Skeletal muscle tissue (tissue), 4 donors: ENCODE results near the gene GOLGA3. TPM values are rescaled to one million over a fixed set of nuclear protein-coding genes. Genes with fewer than 3 reads are reported as not detected.
"Not testable (repeated sequence)": the region's sequence is repeated elsewhere in the genome, so short reads cannot be mapped to it uniquely, and the experiment has no call there.

Experiments
- H3K27ac ChIP-seq: one replicate; pipeline ENCODE4 v1.7.0; 2013; ENCODE audit warnings: mild to moderate bottlenecking, low read depth, low read length, inconsistent platforms
- H3K27me3 ChIP-seq, 3 donors: one replicate each; pipeline ENCODE4 v1.7.0; 2013; ENCODE audit warnings: low read length in 3 of 3; ENCODE audit not compliant: control insufficient read depth in 3 of 3, insufficient read depth in 3 of 3
- H3K36me3 ChIP-seq, 3 donors: one replicate each; pipeline ENCODE4 v1.7.0; 2013; ENCODE audit warnings: low read length in 3 of 3; ENCODE audit not compliant: control insufficient read depth in 3 of 3, insufficient read depth in 3 of 3
- H3K4me1 ChIP-seq, 3 donors: one replicate each; pipeline ENCODE4 v1.7.0; 2013; ENCODE audit warnings: low read length in 3 of 3, mild to moderate bottlenecking in 3 of 3; ENCODE audit not compliant: control insufficient read depth in 3 of 3, insufficient read depth in 3 of 3
- H3K4me3 ChIP-seq, 3 donors: one replicate each; pipeline ENCODE4 v1.7.0; 2013; ENCODE audit warnings: low read length in 3 of 3
- H3K9ac ChIP-seq, 3 donors: one replicate each; pipeline ENCODE4 v1.7.0; 2013; ENCODE audit warnings: low read length in 3 of 3, mild to moderate bottlenecking in 3 of 3, moderate library complexity in 2 of 3, low read depth in 1 of 3
- H3K9me3 ChIP-seq, 3 donors: one replicate each; pipeline ENCODE4 v1.7.0; 2013; ENCODE audit warnings: low read length in 3 of 3; ENCODE audit not compliant: control insufficient read depth in 3 of 3
- total RNA-seq: library from RNA; depleted of rRNA; stranded (reverse); fragments of >200 nt; gene quantifications from one replicate; pipeline ENCODE4 v1.2.3, GENCODE V29; 2014
- donor health status: Osteomylitis.

Gene GOLGA3
- total RNA-seq, 1 donor from 2014 or later = 41.8 TPM

GRCh38 chr12:132836230-132836629 lies 7.6 kb upstream of the GOLGA3 start:
- not testable (repeated sequence) for H3K9ac ChIP-seq, H3K27ac ChIP-seq, H3K4me3 ChIP-seq, H3K9me3 ChIP-seq, H3K27me3 ChIP-seq, H3K4me1 ChIP-seq
- peaks cover 10 to 19% (median 13%) of the 10 kb centered on the region in 3 donors for H3K36me3 ChIP-seq

GRCh38 chr12:132835076-132836025 lies 6.7 kb upstream of the GOLGA3 start:
- Histone ChIP-seq H3K27ac (no peak overlapping the region), H3K9me3 (no peaks in the 10 kb centered on the region), H3K9ac (no peak overlapping the region), H3K36me3 (peaks cover 7 to 12% (median 10%) of the 10 kb centered on the region in 3 donors), H3K4me3 (no peak overlapping the region), H3K4me1 (no peaks in the 10 kb centered on the region), H3K27me3 (no peaks in the 10 kb centered on the region)

GRCh38 chr12:132834181-132834711 lies 5.6 kb upstream of the GOLGA3 start:
- no peak overlapping the region for H3K27ac ChIP-seq
- no peaks in the 10 kb centered on the region for H3K27me3 ChIP-seq
- peaks cover 5 to 7% (median 7%) of the 10 kb centered on the region in 3 donors for H3K36me3 ChIP-seq
- peaks cover 0 to 2% (median 2%) of the 10 kb centered on the region in 3 donors for H3K4me1 ChIP-seq
- no peaks in the 10 kb centered on the region for H3K9me3 ChIP-seq
- H3K9ac ChIP-seq = no peak overlapping the region
- H3K4me3 ChIP-seq = no peak overlapping the region

GRCh38 chr12:132833341-132833740 lies 4.7 kb upstream of the GOLGA3 start:
- peaks cover 0 to 7% (median 7%) of the 10 kb centered on the region in 3 donors for H3K36me3 ChIP-seq
- H3K27me3 ChIP-seq = no peaks in the 10 kb centered on the region
- no peak overlapping the region for H3K9ac ChIP-seq
- H3K4me3 ChIP-seq = no peak overlapping the region
- H3K27ac ChIP-seq = no peak overlapping the region
- peaks cover under 1 to 4% (median 3%) of the 10 kb centered on the region in 3 donors for H3K4me1 ChIP-seq
- H3K9me3 ChIP-seq = no peaks in the 10 kb centered on the region

- H3K4me3 ChIP-seq = no peak overlapping the region
- H3K9me3 ChIP-seq = no peaks in the 10 kb centered on the region
- no peaks in the 10 kb centered on the region for H3K27me3 ChIP-seq
- H3K27ac ChIP-seq = no peak overlapping the region
- H3K4me1 ChIP-seq = peaks cover 13 to 19% (median 16%) of the 10 kb centered on the region in 3 donors
- H3K9ac ChIP-seq = no peak overlapping the region
- H3K36me3 ChIP-seq = peaks cover 3 to 11% (median 8%) of the 10 kb centered on the region in 3 donors
These were observed 3.1 kb upstream of the GOLGA3 start for GRCh38 chr12:132831771-132832170.

GRCh38 chr12:132827763-132828703 lies 636 bp downstream of the GOLGA3 start:
- Histone ChIP-seq H3K27me3 (no peaks in the 10 kb centered on the region), H3K9ac (peak overlapping the region; percentile 65 to 99 (median 93)), H3K4me3 (peak overlapping the region; percentile 82 to 96 (median 96)), H3K9me3 (no peaks in the 10 kb centered on the region), H3K36me3 (peaks cover 10 to 38% (median 18%) of the 10 kb centered on the region in 3 donors), H3K27ac (peak overlapping the region; percentile 98), H3K4me1 (peaks cover 19 to 26% (median 23%) of the 10 kb centered on the region in 3 donors)

- no peaks in the 10 kb centered on the region for H3K27me3 ChIP-seq
- no peak overlapping the region for H3K4me3 ChIP-seq
- H3K9ac ChIP-seq = no peak overlapping the region
- H3K27ac ChIP-seq = no peak overlapping the region
- H3K4me1 ChIP-seq = peaks cover 19 to 26% (median 23%) of the 10 kb centered on the region in 3 donors
- no peaks in the 10 kb centered on the region for H3K9me3 ChIP-seq
- H3K36me3 ChIP-seq = peaks cover 16 to 40% (median 20%) of the 10 kb centered on the region in 3 donors
These were observed 2.8 kb downstream of the GOLGA3 start for GRCh38 chr12:132825861-132826260.

- no peak overlapping the region for H3K4me3 ChIP-seq
- no peak overlapping the region for H3K27ac ChIP-seq
- no peaks in the 10 kb centered on the region for H3K9me3 ChIP-seq
- no peaks in the 10 kb centered on the region for H3K27me3 ChIP-seq
- peak overlapping the region in 1 of 3 donors; percentile 3 for H3K9ac ChIP-seq
- H3K36me3 ChIP-seq = peaks cover 22 to 45% (median 22%) of the 10 kb centered on the region in 3 donors
- H3K4me1 ChIP-seq = peaks cover 19 to 26% (median 23%) of the 10 kb centered on the region in 3 donors
These were observed 3.6 kb downstream of the GOLGA3 start for GRCh38 chr12:132825089-132825488.

GRCh38 chr12:132824053-132824452 lies 4.6 kb downstream of the GOLGA3 start:
- H3K4me3 ChIP-seq = no peak overlapping the region
- H3K4me1 ChIP-seq = peaks cover 16 to 23% (median 21%) of the 10 kb centered on the region in 3 donors
- H3K36me3 ChIP-seq = peaks cover 25 to 53% (median 25%) of the 10 kb centered on the region in 3 donors
- no peak overlapping the region for H3K27ac ChIP-seq
- no peak overlapping the region for H3K9ac ChIP-seq
- H3K27me3 ChIP-seq = no peaks in the 10 kb centered on the region
- no peaks in the 10 kb centered on the region for H3K9me3 ChIP-seq
